Hypothalamus (tissue), 51 donors: ENCODE results near the gene TBC1D12.

Source experiments
- DNase-seq, 51 donors: peaks; one replicate each; lab custom pipeline; 2025; lab: John Stamatoyannopoulos, UW

Gene TBC1D12

DNA sequence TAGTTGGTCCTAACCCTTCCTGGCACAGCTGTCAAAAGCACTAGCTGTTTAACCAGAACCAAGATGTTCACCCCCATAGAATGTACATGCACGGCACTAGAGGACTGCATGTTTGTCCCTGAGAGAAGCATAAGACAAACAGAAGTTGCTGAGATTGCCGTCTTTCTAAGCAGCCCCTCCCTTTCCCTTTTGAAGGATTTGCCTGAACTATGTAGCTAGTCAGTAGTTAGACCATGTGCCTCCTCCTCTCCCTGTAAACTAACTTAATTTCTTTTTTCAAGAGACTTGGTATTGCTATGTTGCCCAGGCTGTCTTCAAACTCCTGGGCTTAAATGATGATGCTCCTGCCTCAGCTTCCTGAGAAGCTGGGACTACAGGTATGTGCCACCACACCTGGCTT is 40.7 kb downstream of the TBC1D12 start:
- no peak for DNase-seq

DNA sequence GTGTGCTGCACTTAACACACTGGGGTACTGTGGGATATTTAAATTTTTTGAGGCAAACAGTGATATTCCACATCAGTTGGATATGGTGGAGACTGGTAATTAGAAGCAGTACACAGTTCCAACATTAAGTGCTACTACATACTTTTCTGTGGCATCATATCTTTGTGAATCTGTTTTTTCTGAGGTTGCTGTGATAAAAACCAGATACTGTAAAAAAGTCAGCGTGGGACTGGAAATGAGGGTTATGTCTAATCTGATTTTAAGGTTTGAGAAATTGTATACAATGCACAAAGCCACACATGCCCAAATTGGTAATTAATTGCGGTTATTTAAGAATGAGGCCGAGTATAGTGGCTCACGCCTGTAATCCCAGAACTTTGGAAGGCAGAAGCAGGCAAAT is 41.2 kb downstream of the TBC1D12 start:
- no peak for DNase-seq

DNA sequence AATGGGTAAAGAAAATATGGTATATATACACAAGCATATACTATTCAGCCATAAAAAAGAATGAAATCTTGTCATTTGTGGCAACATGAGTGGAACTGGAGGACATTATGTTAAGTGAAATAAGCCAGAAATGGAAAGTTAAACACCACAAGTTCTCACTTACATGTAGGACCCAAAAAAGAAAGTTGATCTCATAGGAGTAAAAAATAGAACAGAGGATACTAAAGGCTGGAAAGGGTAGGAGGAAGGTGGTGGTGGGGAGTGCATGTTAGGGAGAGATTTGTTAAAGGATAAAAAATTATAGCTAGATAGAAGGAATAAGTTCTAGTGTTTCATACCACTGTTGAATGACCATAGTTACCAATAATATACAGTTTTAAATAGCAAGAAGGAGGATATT is 48.4 kb downstream of the TBC1D12 start:
- DNase-seq: no peak

DNA sequence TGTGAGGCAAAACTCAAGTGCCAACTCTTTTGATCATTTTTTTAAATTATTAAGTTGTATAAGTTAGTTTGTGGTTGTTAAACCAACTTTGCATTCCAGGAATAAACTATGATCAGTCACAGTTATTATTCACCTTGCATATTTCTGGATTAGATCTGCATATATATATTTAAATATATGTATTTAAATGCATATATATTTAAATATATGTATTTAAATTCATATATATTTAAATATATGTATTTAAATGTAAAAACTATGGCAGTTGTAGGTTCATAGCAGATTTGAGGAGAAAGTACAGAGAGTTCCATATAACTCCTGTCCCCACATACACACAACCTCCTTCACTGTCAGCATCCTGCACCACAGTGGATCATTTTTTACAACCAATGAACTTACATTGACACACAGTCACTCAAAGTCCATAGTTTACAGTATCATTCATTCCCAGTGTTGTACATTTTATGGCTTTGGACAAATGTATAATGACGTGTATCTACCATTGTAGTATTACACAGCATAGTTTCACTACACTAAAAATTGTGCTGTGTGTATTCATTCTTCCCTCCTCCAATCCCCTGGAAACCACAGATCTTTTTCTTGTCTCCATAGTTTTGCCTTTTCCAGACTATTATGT is 49.7 kb downstream of the TBC1D12 start:
- DNase-seq: no peak

DNA sequence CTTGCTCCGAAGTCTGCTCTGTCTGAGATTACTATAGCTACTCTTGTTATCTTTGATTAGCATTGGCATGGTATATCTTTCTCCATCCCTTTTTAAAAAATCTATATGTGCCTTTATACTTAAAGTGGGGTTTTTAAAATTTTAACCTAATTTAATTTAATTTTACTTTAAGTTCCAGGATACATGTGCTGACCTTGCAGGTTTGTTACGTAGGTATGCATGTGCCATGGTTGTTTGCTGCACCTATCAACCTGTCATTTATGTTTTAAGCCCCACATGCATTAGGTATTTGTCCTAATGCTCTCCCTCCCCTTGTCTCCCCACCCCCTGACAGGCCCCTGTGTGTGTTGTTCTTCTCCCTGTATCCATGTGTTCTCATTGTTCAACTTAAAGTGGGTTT is 54.6 kb downstream of the TBC1D12 start:
- no peak for DNase-seq

DNA sequence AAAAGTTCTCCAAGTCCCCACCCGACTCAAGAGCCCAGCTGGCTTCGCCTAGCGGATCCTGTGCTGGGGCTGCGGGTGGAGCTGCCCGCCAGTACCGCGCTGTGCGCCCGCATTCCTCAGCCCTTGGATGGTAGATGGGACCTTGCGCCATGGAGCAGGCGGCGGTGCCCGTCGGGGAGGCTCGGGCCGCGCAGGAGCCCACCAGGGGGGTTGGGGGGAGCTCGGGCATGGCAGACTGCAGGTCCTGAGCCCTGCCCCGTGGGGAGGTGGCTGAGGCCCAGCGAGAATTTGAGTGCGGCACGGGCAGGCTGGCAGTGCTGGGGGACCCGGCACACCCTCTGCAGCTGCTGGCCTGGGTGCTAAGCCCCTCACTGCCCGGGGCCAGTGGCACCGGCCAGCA is 57.0 kb downstream of the TBC1D12 start:
- DNase-seq: no peak

DNA sequence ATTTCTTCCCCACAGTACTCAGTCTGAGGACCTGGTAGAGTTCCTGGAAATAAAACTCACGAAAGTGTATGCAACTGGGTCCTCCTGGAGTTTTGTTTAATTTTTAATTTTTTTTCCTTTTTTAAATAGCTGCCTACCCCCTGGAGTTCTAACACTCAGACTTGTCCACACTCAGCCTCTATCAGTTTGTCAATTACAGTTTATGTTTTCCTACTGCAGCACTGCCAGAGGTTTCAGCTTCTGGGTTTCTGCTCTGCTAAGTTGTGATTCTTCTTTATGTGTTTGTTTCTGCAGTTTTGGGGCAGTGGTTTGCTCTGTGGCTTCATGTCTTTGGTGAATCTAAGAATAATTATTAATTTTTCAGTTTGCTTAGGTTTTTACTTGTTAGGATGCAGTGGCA is 59.2 kb downstream of the TBC1D12 start:
- no peak for DNase-seq

DNA sequence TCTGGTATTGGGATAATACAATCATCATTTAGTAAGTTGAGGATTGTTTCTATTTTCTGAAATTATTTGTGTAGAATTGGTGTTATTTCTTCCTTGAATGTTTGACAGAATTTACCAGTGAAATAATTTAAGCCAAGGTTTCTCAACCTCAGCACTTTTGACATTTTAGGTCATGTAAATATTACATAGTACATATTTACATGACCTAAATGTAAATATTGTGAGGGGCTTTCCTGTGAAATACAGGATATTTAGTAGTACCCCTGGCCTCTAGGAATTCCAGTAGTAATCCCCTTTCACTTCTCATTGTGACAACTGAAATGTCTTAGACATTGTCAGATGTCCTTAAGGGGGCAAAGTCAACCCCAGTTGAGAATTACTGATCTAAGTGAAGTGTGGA is 59.8 kb downstream of the TBC1D12 start:
- no peak for DNase-seq

DNA sequence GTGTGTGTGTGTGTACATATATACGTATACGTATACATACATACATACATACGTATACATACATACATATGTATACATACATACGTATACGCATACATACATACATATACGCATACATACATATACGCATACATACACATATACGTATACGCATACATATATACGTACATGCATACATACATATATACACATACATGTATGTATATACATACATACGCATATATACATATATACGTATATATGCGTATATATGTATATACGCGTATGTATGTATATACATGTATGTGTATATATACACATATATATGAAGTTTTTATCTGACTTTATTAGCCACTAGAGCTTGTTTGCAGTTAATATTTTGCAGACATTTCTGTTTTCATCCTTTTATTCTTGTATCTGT is 63.3 kb downstream of the TBC1D12 start:
- no peak for DNase-seq

DNA sequence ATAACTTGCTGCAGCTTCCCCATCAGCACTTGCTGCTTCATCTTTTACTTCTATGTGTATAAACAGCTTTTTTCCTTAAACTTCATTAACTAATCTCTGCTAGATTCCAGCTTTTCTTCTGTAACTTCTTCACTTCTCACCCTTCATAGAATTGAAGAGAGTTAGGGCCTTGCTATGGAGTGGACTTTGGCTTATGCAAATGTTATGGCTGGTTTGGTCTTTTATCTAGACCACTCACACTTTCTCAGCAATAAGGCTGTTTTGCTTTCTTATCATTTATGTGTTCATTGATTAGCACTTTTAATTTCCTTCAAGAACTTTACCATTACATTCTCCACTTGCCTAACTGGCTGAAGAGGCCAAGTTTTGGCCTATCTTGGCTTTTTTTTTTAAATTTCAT is 79.1 kb downstream of the TBC1D12 start:
- DNase-seq: no peak

DNA sequence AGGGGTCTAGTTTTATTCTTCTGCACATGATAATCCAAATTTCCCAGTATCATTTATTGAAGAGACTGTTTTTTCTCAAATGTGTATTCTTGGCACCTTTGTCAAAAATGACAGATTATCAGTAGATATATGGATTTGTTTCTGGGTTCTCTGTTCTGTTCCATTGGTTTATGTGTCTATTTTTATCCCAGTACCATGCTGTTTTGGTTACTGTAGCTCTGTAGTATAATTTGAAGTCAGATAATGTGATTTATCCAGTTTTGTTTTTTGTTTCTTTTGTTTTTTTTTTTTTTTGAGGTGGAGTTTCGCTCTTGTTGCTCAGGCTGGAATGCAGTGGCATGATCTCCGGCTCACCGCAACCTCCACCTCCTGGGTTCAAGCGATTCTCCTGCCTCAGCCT is 81.6 kb downstream of the TBC1D12 start:
- no peak for DNase-seq

DNA sequence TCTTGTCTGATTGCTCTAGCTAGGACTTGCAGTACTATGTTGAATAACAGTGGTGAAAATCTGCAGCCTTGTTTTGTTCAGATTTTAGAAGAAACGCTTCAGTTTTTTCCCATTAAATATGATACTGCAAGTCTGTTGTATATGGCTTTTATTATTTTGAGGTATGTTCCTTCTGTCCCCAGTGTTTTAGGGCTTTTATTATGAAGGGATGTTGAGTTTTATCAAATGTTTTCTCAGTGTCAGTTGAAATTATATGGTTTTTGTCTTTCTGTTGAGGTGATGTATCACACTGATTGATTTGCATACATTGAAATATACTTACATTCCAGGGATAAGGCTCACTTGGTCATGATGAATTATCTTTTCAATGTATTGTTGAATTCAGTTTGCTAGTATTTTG is 82.8 kb downstream of the TBC1D12 start:
- DNase-seq: no peak

DNA sequence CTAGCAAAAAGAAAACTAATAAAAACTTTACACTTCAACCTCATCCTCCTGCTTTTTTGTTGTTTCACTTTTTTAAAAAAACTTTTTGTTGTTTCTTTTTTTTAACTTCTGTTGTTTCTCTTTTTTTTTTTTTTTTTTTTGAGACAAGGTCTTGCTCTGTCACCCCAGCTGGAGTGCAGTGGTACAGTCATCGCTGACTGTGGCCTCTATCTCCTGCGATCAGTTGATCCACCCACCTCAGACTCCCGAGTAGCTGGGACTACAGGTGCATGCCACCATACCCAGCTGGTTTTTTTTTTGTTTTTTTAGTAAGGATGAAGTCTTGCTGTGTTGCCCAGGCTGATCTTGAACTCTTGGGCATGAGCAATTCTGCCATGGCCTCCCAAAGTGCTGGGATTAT is 85.2 kb downstream of the TBC1D12 start:
- DNase-seq: no peak

DNA sequence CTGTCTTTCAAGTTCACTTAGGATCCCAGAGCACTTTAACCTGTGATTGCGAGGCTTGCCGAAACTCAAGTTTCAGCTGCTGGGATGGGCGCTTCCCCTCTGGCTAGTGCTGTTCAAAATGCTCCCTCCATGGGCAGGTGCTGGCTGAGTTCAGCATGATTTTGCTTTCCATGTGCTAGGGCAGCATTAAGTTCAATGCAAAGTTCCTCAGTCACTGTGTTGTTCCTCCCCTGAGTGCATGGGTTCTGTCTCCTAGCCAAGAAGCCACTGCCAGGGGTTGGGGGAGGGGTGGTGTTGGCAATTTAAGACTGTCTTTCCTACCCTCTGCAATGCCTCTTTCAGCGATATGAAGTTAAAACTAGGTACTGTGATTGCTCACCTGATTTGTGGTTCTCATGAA is 86.8 kb downstream of the TBC1D12 start:
- DNase-seq: peak in 1 of 51 donors; percentile 1

DNA sequence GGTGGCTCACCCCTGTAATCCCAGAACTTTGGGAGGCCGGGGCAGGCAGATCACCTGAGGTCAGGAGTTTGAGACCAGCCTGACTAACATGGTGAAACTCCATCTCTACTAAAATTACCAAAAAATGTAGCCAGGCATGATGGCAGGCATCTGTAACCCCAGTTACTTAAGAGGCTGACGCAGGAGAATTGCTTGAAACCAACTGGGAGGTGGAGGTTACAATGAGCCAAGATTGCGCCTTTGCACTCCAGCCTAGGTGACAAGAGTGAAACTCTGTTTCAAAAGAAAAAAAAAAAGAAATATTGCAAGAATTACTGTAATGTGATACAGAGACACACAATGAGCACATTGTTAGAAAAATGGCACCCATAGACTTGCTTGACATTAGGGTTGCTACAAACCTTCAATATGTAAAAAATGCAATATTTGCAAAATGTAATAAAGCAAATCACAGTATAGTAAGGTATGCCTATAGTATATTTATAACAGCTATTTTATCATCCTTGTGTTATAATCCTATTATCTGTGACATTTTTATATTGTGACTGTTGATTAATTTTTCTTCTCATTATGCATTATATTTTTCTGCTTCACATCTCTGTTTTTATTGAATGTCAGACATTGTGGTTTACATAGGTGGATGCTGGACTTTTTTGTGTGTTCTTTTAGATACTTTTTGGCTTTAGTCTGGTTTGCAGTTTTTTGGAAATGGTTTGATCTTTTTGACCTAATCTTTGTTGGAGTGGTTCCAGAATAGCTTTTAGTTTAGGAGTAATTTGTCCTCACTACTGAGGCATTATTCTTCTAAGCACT is 87.8 kb downstream of the TBC1D12 start:
- no peak for DNase-seq

DNA sequence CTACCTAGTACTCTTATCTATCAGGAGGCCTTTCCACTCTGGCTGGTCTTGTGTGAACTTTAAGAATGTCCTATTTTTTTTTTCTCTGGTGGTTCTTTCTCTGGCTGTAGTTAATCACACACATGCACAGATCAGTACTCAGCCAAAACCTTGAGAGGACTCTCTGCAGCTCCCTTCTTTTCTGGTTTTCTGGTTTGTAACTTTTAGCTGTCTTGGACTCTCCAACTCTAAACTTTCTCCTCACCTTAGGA is 88.4 kb downstream of the TBC1D12 start:
- no peak for DNase-seq

DNA sequence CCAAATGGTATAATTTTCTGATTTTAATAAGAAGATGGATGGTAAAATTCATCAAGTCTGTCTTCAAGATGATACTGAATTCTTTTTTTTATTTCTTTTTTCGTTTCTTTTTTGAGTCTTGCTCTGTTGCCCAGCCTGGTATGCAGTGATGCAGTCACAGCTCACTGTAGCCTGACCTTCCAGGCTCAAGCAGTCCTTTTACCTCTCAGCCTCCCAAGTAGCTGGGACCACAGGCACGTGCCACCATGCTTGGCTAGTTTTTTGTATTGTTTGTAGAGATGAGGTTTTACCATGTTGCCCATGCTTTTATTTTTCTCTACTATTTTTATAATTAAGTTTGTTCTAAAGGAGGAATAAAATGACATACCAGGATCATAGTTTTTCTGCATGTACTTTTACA is 91.1 kb downstream of the TBC1D12 start:
- DNase-seq: no peak

DNA sequence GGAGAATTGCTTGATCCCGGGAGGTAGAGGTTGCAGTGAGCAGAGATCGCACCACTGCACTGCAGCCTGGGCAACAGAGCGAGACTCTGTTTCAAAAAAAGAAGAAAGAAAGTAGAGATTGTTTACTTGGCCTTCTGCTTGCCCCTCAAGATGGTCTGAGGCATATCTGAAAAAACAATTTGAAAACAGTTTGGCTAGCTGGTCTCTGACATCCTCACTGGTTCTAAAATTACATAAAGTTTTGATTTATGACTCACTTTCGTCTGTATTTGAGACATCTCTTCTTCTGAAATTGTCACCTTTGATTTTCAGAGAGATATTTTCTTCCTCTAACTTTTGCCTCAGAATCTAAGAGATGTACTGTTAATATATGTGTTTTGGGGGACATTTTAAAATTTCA is 93.7 kb downstream of the TBC1D12 start:
- DNase-seq: no peak

DNA sequence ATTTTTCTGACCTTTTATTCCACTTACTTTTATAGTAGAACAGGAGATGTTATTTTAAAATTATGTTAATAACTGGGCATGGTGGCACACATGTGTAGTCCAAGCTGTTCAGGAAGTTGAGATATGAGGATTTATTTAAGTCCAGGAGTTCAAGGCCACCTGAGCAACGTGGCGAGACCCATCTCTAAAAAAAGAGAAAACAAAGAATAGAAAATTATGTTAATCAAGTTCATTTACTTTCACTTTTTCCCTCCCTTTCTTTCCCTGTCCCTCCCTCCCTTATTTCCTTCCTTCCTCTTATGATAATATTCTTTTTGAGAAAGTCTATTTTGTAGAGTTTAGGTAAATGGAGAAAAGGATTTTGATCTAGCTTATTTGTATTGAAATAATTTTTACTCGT is 94.3 kb downstream of the TBC1D12 start:
- no peak for DNase-seq

DNA sequence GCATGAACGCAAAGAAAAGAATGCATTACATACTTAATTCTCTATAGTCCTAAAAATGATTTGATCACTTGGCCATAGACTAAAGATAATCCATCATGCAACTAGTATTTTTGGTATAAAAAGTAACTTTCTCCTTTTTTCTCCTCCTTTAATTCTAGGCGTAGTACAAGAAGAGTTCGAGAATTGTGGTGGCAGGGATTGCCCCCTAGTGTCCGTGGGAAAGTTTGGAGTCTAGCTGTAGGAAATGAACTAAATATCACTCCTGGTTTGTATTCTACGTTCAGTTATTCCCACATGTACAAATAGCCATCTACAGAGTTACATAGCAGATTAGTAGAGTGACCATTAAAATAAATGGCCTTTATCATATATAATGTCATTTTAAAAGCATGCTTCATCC is 97.7 kb downstream of the TBC1D12 start:
- no peak for DNase-seq

DNA sequence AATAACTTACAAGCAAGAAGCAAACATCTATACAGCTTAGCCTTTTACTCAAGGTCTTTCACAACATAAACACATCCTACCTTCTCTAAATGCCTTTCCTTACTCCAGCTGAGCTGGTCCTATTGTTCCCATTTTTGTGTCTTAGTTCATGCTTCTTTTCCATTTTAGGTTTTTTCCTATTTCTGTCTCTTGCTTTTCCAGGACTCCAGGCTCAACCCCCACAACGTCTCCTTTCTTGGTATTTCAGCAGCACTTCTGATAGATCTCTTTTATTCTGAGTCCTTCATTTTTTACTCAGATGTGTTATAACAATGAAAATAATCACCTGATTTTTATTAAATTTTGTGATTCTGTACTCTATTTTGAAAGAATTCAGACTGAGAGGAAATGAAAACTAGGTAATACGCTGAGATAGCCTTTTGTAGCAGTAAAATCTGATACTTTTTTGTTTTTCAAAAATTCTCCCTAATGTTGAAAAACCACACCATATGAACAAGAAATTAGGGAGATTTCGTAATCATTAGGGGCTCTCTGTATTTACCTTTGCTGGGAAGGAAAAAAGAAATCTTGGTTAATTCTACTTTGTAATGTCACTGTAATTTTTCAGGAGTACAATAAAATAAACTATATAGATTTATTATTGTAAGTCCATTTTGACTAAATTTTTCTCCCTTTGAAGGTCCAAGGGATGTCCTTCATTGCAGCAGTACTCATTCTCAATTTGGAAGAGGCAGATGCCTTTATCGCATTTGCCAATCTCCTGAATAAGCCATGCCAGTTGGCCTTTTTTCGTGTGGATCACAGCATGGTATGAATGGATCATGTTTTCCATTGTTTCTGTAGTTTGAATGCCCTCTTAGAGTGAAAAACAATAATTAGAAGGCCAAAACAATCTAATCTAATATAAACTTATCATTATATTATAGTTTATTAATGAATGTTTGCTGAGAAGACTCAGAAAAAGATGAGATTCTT is 119.2 kb downstream of the TBC1D12 start:
- no peak for DNase-seq

DNA sequence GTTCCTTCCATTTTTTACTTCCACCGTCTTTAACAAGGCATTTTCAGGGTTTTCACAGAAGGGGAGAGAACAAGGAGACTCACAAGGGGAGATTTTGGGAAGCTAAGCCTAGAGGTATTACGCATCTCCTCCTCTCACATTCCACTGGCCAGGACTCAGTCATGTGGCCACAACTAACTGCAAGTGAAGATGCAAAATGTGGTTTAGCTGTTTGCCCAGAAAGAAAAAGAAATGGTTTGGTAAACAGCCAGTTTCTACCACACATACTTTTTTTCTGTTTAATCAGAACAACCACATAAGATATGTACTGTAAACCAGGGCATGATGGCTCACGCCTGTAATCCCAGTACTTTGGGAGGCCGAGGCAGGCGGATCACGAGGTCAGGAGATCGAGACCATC is 121.8 kb downstream of the TBC1D12 start:
- DNase-seq: no peak
